ENCODE data around the gene NUP35. TPM values are rescaled to one million over a fixed set of nuclear protein-coding genes. Genes with fewer than 3 reads are reported as not detected.

NUP35 gene, protein sequence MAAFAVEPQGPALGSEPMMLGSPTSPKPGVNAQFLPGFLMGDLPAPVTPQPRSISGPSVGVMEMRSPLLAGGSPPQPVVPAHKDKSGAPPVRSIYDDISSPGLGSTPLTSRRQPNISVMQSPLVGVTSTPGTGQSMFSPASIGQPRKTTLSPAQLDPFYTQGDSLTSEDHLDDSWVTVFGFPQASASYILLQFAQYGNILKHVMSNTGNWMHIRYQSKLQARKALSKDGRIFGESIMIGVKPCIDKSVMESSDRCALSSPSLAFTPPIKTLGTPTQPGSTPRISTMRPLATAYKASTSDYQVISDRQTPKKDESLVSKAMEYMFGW
- 30.9 and 39.3 TPM in 2 replicates for total RNA-seq

DNA sequence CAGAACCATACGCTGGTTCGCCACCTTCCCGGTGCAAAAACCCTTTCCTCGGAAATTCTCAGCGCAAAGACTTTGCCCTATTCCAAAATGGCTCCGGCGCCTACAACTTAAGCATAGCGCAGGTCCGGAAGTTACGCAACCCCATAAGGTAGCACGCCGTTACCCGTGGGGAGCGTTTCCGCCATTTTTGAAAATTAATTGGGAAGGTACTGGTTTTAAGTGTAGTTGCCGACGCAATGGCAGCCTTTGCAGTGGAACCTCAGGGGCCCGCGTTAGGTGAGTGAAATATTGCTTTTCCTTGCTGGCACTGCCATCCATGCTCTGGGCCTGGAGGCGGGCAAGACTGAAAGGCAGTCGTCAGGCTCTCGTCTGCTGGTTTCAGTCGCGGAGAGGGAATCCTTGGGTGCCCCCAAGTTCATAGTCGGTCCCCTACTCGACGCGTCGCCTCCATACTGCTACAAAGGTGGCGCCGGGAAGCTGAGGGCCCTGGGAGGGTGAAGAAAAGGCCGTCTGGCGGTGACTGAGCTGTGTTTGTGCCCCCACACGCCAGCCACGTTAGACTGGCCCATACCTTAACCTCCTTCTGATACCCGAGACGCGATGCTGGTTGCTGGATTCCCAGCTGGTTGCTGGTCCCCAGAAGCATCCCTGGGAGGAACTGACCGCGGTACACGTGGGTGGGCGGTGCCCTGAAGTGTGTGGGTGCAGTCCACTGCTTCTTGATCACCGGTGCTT is at the start of gene NUP35:
Gene NUP35, plus strand, starts transcription at position 222 of the 735 bp plus-strand sequence. Its CDS starts 15 bp downstream, at position 237.
- H3K9me3 Mint-ChIP-seq, result no peaks in the 10 kb centered on the region

DNA sequence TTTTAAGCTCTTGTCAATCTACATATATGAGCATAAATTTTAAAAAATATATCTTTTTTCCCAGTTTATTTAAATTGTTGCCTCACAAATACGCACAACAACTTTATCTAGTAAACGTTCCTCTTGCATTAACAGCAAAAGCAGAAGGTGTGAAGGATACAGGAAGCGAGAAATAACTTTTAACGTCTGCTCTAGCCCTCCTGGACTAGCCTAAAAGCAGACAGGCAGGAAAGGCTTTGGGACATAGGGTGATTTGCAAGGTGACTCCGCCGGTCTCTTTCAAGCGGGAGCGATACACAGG is 46.1 kb upstream of the NUP35 start:
- H3K27ac Mint-ChIP-seq, result no peak overlapping the region
- H3K4me3 Mint-ChIP-seq (ENCODE audit: low read depth), result peak overlapping the region; percentile 83
- peak; percentile 13 for DNase-seq (ENCODE audit: low spot score)
- H3K36me3 Mint-ChIP-seq (ENCODE audit: low read depth), result no peaks in the 10 kb centered on the region
- H3K4me1 Mint-ChIP-seq (ENCODE audit: low read depth), result peaks cover 7% of the 10 kb centered on the region
- H3K9me3 Mint-ChIP-seq, result no peaks in the 10 kb centered on the region
- intact Hi-C loops (cut with micrococcal nuclease), result loop anchor here (1.0 to 5.0 kb wide), 3 partner anchors 40 to 361 kb away; partner anchors contain the start of genes DNAJC10, NCKAP1 and NUP35
- H3K27me3 Mint-ChIP-seq (ENCODE audit: low read depth), result peaks cover 7% of the 10 kb centered on the region

More for the DNA sequence above, at the start of gene NUP35:
- peak; percentile 74 for DNase-seq (ENCODE audit: low spot score)
- peak within 1 kb of the TSS; percentile 94 for H3K4me3 Mint-ChIP-seq (ENCODE audit: low read depth)
- peaks cover 4% of the 10 kb centered on the region for H3K27me3 Mint-ChIP-seq (ENCODE audit: low read depth)
- H3K27ac Mint-ChIP-seq, result peak within 1 kb of the TSS; percentile 98
- peaks cover 19% of the 10 kb centered on the region for H3K36me3 Mint-ChIP-seq (ENCODE audit: low read depth)
- intact Hi-C loops (cut with micrococcal nuclease), result loop anchor here (1.0 to 10.0 kb wide), 5 partner anchors 46 to 1330 kb away; partner anchors contain the start of genes DNAJC10, DUSP19 and NCKAP1
- H3K4me1 Mint-ChIP-seq (ENCODE audit: low read depth), result peaks cover 32% of the 10 kb centered on the region

GRCh38 chr2:183078464-183079138 is 45.6 kb upstream of the NUP35 start, which contains the start of gene DUSP19:
TSS of gene DUSP19 (plus strand) at chr2:183078747. CDS start at chr2:183078934, 187 bp downstream.
- intact Hi-C loops (cut with micrococcal nuclease), result loop anchor here (1.0 to 5.0 kb wide), 3 partner anchors 40 to 361 kb away; partner anchors contain the start of genes DNAJC10, NCKAP1 and NUP35
- H3K27me3 Mint-ChIP-seq (ENCODE audit: low read depth), result peaks cover 7% of the 10 kb centered on the region

GRCh38 chr2:183079139-183079775 is 45.0 kb upstream of the NUP35 start:
- DNase-seq (ENCODE audit: low spot score), result no peak
- H3K27me3 Mint-ChIP-seq (ENCODE audit: low read depth), result peaks cover 7% of the 10 kb centered on the region
- H3K9me3 Mint-ChIP-seq, result no peaks in the 10 kb centered on the region
- H3K4me3 Mint-ChIP-seq (ENCODE audit: low read depth), result peak overlapping the region; percentile 83
- intact Hi-C loops (cut with micrococcal nuclease), result loop anchor here (5.0 kb wide), 1 partner anchor 362 kb away; the partner anchor contains the start of gene DNAJC10
- H3K36me3 Mint-ChIP-seq (ENCODE audit: low read depth), result no peaks in the 10 kb centered on the region
- no peak overlapping the region for H3K27ac Mint-ChIP-seq
- peaks cover 7% of the 10 kb centered on the region for H3K4me1 Mint-ChIP-seq (ENCODE audit: low read depth)

More at GRCh38 chr2:183078464-183079138, 45.6 kb upstream of the NUP35 start, which contains the start of gene DUSP19:
- peak within 1 kb of the TSS; percentile 83 for H3K4me3 Mint-ChIP-seq (ENCODE audit: low read depth)
- H3K36me3 Mint-ChIP-seq (ENCODE audit: low read depth), result no peaks in the 10 kb centered on the region
- no peaks in the 10 kb centered on the region for H3K9me3 Mint-ChIP-seq
- DNase-seq (ENCODE audit: low spot score), result peak; percentile 72
- H3K27ac Mint-ChIP-seq, result peak within 1 kb of the TSS; percentile 21
- H3K4me1 Mint-ChIP-seq (ENCODE audit: low read depth), result peaks cover 7% of the 10 kb centered on the region

- intact Hi-C loops (cut with micrococcal nuclease), result no loop called here
- H3K27ac Mint-ChIP-seq, result no peak overlapping the region
- H3K27me3 Mint-ChIP-seq (ENCODE audit: low read depth), result peaks cover 7% of the 10 kb centered on the region
- no peaks in the 10 kb centered on the region for H3K9me3 Mint-ChIP-seq
- H3K36me3 Mint-ChIP-seq (ENCODE audit: low read depth), result no peaks in the 10 kb centered on the region
- H3K4me3 Mint-ChIP-seq (ENCODE audit: low read depth), result no peak overlapping the region
- peaks cover 7% of the 10 kb centered on the region for H3K4me1 Mint-ChIP-seq (ENCODE audit: low read depth)
- DNase-seq (ENCODE audit: low spot score), result no peak
Observed at GRCh38 chr2:183081911-183082310, 42.3 kb upstream of the NUP35 start.

DNA sequence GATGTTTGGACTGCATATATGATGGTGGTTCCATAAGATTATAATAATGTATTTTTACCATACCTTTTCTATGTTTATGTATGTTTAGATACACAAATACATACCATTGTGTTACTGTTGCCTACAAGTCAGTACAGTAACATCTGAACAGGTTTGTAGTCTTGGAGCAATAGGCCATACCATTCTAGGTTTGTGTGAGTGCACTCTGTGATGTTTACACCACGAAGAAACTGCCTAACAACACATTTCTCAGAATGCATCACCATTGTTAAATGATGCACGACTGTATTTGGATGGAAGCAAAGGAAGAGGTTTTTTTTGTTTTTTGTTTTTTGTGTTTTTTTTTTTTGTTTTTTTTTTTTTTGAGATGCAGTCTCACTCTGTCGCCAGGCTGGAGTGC is 36.2 kb upstream of the NUP35 start:
- Mint-ChIP-seq H3K27ac (no peak overlapping the region), H3K27me3 (ENCODE audit: low read depth) (no peaks in the 10 kb centered on the region), H3K36me3 (ENCODE audit: low read depth) (no peaks in the 10 kb centered on the region), H3K9me3 (no peaks in the 10 kb centered on the region), H3K4me3 (ENCODE audit: low read depth) (no peak overlapping the region), H3K4me1 (ENCODE audit: low read depth) (no peaks in the 10 kb centered on the region)
- intact Hi-C loops (cut with micrococcal nuclease), result no loop called here
- no peak for DNase-seq (ENCODE audit: low spot score)

- no peaks in the 10 kb centered on the region for H3K4me1 Mint-ChIP-seq (ENCODE audit: low read depth)
- H3K36me3 Mint-ChIP-seq (ENCODE audit: low read depth), result no peaks in the 10 kb centered on the region
- no peak for DNase-seq (ENCODE audit: low spot score)
- no peaks in the 10 kb centered on the region for H3K27me3 Mint-ChIP-seq (ENCODE audit: low read depth)
- intact Hi-C loops (cut with micrococcal nuclease), result no loop called here
- H3K4me3 Mint-ChIP-seq (ENCODE audit: low read depth), result no peak overlapping the region
- no peaks in the 10 kb centered on the region for H3K9me3 Mint-ChIP-seq
- H3K27ac Mint-ChIP-seq, result no peak overlapping the region
Observed at GRCh38 chr2:183089192-183089851, 34.9 kb upstream of the NUP35 start.

GRCh38 chr2:183091318-183091953 is 32.8 kb upstream of the NUP35 start:
- DNase-seq (ENCODE audit: low spot score), result no peak
- Mint-ChIP-seq H3K27me3 (ENCODE audit: low read depth) (no peaks in the 10 kb centered on the region), H3K27ac (no peak overlapping the region), H3K9me3 (no peaks in the 10 kb centered on the region), H3K36me3 (ENCODE audit: low read depth) (no peaks in the 10 kb centered on the region), H3K4me1 (ENCODE audit: low read depth) (no peaks in the 10 kb centered on the region), H3K4me3 (ENCODE audit: low read depth) (no peak overlapping the region)
- intact Hi-C loops (cut with micrococcal nuclease), result no loop called here

DNA sequence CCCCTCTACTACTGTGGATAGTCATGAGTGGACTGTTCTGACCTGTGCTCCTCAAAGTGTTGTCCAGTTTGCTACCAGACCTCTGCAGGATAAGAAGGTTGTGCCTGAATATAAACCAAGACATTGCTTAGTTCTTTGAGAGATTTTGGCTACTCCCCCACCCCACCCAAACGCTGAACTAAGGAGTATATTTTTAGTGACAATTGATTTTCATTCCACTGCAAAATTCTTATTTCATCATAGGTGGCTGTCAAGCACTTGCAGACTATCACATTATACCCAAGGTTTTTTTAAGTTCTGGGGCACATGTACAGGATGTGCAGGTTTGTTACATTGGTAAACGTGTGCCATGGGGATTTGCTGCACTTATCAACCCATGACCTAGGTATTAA is 32.3 kb upstream of the NUP35 start:
- intact Hi-C loops (cut with micrococcal nuclease), result no loop called here
- H3K9me3 Mint-ChIP-seq, result no peaks in the 10 kb centered on the region
- no peaks in the 10 kb centered on the region for H3K4me1 Mint-ChIP-seq (ENCODE audit: low read depth)
- H3K27ac Mint-ChIP-seq, result no peak overlapping the region
- H3K27me3 Mint-ChIP-seq (ENCODE audit: low read depth), result no peaks in the 10 kb centered on the region
- no peak for DNase-seq (ENCODE audit: low spot score)
- H3K36me3 Mint-ChIP-seq (ENCODE audit: low read depth), result no peaks in the 10 kb centered on the region
- no peak overlapping the region for H3K4me3 Mint-ChIP-seq (ENCODE audit: low read depth)

DNA sequence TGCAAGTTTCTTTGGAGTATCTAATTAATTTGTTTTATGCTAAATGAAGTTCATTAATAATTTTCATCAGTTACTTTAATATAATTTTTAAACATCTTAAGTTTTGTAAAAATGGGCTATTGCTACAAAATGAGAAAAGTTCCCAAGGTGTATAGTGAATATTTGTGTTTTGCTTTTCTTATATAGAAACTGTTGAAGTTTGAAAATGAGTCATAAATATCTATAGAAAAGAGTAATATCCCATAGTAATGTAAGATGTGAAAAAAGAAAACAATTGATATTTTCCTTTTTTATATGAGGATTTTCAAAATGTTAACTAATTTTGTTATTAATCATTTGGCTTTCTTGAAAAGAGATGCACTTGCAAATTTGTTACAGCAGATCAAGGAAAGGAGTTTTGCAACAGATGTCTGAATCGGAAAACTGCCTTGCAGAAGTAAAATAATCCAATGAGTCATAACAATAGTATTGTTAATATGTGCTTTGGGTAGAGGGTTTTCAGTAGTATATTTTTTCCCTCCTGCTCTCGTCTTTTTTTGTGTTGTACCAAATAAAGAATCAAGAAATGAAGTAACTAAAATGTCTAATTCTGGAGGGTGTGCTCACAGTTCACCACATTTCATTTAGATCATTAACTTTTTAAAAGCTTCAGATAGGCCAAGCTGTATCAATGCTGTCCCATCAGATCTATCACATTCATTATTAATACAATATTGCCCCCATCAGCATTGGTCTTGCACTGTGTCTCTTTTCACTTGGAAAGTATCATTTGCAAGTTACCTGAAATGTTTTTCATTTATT is 30.2 kb upstream of the NUP35 start:
- Mint-ChIP-seq H3K36me3 (ENCODE audit: low read depth) (no peaks in the 10 kb centered on the region), H3K27ac (no peak overlapping the region), H3K4me3 (ENCODE audit: low read depth) (no peak overlapping the region), H3K27me3 (ENCODE audit: low read depth) (no peaks in the 10 kb centered on the region), H3K9me3 (no peaks in the 10 kb centered on the region), H3K4me1 (ENCODE audit: low read depth) (no peaks in the 10 kb centered on the region)
- intact Hi-C loops (cut with micrococcal nuclease), result no loop called here
- DNase-seq (ENCODE audit: low spot score), result no peak
